GM11168 (cell line): ENCODE results near the gene ADPGK.
"Not testable (repeated sequence)": the region's sequence is repeated elsewhere in the genome, so short reads cannot be mapped to it uniquely, and the experiment has no call there.

Experiments
- in situ Hi-C: fragments of 300-500 bp; cut with MboI; formaldehyde crosslinking; loops from one replicate; pipeline ENCODE4 v1.12.0; 2022; ENCODE audit warnings: low sequenced_read_pairs; ENCODE audit not compliant: unreplicated experiment

Gene ADPGK

GRCh38 chr15:72758182-72758581, 25.4 kb downstream of the ADPGK start:
- in situ Hi-C loops = no loop called here

GRCh38 chr15:72754096-72754495, 29.5 kb downstream of the ADPGK start:
- in situ Hi-C loops = no loop called here

- in situ Hi-C loops = no loop called here
These were observed 31.7 kb downstream of the ADPGK start for GRCh38 chr15:72751751-72752455.

- in situ Hi-C loops = no loop called here
These were observed 33.9 kb downstream of the ADPGK start for GRCh38 chr15:72749700-72750099.

GRCh38 chr15:72740219-72740618, 43.3 kb downstream of the ADPGK start:
- in situ Hi-C loops = no loop called here

- in situ Hi-C loops = no loop called here
These were observed 45.8 kb downstream of the ADPGK start for GRCh38 chr15:72737723-72738122.

- in situ Hi-C loops = no loop called here
These were observed 46.5 kb downstream of the ADPGK start for GRCh38 chr15:72737061-72737460.

- in situ Hi-C loops = no loop called here
These were observed 48.4 kb downstream of the ADPGK start for GRCh38 chr15:72735111-72735510.

GRCh38 chr15:72733941-72734738, 49.4 kb downstream of the ADPGK start:
- in situ Hi-C loops = no loop called here

- in situ Hi-C loops = no loop called here
These were observed 51.0 kb downstream of the ADPGK start for GRCh38 chr15:72732516-72732915.

- in situ Hi-C loops = no loop called here
These were observed 51.5 kb downstream of the ADPGK start for GRCh38 chr15:72732086-72732485.

GRCh38 chr15:72728821-72729220, 54.7 kb downstream of the ADPGK start:
- in situ Hi-C loops = loop anchor here (10.0 kb wide), 1 partner anchor 356 kb away; no protein-coding TSS in a partner anchor

- in situ Hi-C loops = loop anchor here (10.0 kb wide), 1 partner anchor 357 kb away; no protein-coding TSS in a partner anchor
These were observed 55.3 kb downstream of the ADPGK start for GRCh38 chr15:72728249-72728648.

- in situ Hi-C loops = loop anchor here (10.0 kb wide), 1 partner anchor 358 kb away; no protein-coding TSS in a partner anchor
These were observed 56.4 kb downstream of the ADPGK start for GRCh38 chr15:72727154-72727553.

- in situ Hi-C loops = loop anchor here (10.0 kb wide), 1 partner anchor 359 kb away; no protein-coding TSS in a partner anchor
These were observed 57.7 kb downstream of the ADPGK start for GRCh38 chr15:72725851-72726250.

GRCh38 chr15:72725446-72725845, 58.1 kb downstream of the ADPGK start:
- in situ Hi-C loops = loop anchor here (10.0 kb wide), 1 partner anchor 359 kb away; no protein-coding TSS in a partner anchor

- in situ Hi-C loops = loop anchor here (10.0 kb wide), 1 partner anchor 361 kb away; no protein-coding TSS in a partner anchor
These were observed 59.5 kb downstream of the ADPGK start for GRCh38 chr15:72724028-72724427.

GRCh38 chr15:72722071-72722696, 61.4 kb downstream of the ADPGK start:
- in situ Hi-C loops = loop anchor here (10.0 kb wide), 1 partner anchor 363 kb away; no protein-coding TSS in a partner anchor

- in situ Hi-C loops = not testable (repeated sequence)
These were observed 74.8 kb downstream of the ADPGK start for GRCh38 chr15:72708551-72709303.

GRCh38 chr15:72706266-72706665, 77.3 kb downstream of the ADPGK start:
- in situ Hi-C loops = no loop called here
